ENCODE results near the gene B9D1.

DNA sequence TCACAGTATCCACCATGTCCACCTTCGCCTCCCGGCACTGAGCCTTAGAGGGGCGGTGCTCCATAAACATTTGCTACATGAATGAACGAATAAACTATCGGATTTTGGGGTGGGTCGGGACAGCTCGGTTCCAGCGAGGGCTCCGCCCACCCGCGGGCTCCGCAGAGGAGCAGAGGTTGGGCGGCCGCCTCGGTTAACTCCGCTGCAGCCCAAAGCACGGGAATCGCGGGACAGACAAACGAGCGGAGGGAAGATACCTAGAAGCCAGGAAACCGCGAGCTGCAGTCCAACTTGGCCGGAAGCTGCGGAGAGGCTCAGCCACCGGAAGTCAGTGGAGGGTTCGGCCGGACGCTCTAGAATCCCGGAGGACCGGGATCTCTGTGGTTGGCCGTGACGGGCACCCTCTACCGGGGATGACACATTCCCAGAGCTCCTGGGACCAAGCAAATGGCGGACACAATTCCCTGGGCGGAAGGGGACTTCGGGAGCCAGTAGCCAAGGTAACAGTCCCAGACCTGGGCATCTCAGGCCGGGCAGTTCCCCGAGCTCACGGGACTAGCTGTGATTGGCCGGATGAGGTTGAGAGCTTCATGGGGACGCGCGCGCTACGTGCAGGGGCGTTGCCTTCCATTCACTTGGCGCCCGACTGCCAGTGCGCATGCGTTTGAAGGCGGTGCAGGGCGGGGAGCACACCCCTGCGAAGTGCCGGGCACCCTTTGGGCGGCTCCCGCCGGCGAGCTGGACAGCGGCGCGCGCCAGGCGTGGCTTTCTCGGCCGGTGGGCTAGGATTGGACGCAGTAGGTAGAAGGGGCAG, 15.3 kb upstream of the B9D1 start:
- TF ChIP-seq, protein P1, sequence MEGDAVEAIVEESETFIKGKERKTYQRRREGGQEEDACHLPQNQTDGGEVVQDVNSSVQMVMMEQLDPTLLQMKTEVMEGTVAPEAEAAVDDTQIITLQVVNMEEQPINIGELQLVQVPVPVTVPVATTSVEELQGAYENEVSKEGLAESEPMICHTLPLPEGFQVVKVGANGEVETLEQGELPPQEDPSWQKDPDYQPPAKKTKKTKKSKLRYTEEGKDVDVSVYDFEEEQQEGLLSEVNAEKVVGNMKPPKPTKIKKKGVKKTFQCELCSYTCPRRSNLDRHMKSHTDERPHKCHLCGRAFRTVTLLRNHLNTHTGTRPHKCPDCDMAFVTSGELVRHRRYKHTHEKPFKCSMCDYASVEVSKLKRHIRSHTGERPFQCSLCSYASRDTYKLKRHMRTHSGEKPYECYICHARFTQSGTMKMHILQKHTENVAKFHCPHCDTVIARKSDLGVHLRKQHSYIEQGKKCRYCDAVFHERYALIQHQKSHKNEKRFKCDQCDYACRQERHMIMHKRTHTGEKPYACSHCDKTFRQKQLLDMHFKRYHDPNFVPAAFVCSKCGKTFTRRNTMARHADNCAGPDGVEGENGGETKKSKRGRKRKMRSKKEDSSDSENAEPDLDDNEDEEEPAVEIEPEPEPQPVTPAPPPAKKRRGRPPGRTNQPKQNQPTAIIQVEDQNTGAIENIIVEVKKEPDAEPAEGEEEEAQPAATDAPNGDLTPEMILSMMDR (IDR thresholded peaks at IDR 0.05) = peak in 2 of 4 experiments; percentile 20 to 21
- peak; percentile 54 to 78 for TF ChIP-seq POLR2A (IDR thresholded peaks at IDR 0.05)

Data from uterus (tissue), 2 donors.